ENCODE results near the gene GOSR1.
"Not testable (repeated sequence)": the region's sequence is repeated elsewhere in the genome, so short reads cannot be mapped to it uniquely, and the experiment has no call there.

GOSR1 gene

DNA sequence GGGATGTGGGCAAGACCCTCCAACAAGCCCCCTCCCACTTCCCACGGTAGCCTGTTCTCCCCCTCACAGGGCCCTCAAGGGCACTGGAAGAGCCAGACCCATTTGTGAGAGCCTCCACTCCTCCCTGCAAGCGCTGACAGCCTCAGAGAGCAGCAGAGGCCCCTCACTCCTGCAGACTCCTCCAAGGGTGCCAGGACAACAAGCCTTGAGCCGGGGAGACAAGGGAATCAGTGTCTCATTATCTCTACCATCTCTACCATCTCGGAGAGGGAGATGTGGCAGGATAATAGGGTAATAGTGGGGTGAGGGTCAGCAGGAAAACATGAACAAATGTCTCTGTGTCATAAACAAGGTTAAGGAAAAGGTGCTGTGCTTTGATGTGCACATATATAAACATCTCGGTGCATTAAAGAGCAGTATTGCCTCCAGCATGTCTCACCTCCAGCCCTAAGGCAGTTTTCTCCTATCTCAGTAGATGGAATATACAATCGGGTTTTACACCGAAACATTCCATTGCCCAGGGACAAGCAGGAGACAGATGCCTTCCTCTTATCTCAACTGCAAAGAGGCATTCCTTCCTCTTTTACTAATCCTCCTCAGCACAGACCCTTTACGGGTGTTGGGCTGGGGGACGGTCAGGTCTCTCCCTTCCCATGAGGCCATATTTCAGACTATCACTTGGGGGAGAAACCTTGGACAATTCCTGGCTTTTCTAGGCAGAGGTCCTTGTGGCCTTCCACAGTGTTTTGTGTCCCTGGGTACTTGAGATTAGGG is 86.1 kb downstream of the GOSR1 start:
- DNase-seq, result not testable (repeated sequence)

DNA sequence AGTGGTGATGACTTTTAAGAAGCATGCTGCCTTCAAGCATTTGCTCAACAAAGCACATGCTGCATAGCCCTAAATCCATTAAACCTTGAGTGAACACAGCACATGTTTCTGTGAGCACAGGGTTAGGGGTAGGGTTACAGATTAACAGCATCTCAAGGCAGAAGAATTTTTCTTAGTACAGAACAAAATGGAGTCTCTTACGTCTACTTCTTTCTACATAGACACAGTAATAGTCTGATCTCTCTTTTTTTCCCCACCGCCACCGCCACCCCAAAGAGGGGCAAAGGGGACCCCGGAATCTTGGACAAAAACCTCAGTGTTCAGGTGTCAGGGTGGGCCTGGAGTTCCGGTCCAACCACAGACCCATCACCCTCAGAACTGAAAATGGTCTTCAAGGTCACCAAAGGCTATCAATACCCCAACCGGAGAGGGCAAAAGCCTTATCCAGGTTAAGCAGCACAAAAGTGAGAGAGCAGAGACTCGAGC is 86.7 kb downstream of the GOSR1 start:
- DNase-seq, result not testable (repeated sequence)

DNA sequence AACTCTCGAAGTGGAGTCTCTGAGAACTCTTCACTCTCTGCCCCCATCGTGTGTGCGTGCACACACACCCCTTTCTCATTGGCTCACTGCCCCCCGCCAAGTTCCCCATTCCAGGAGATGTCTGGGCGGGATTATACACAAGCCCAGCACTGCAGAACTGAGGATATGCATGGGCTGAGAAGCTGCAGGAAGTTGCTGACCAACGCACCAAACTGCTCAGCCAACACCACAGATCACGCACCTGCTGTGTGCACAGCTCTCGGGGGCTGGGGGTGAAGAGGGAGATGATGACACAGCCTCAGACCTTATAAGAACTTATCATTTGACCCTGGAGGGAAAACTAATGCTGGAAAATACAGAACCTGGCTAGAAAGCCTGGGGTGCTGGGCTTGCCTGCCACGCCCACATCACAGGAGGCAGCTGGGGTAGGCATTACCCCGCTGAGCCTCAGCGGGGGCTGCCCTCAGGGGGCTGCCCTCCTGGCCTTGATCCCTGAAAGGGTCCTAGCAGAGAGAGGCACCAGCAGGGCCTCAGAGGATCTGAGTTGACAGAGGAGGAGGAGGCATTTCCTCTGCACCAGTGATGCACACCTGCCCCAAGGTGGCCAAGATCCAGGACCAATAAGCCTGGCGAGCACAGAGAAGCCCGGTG is 87.3 kb downstream of the GOSR1 start:
- not testable (repeated sequence) for DNase-seq

DNA sequence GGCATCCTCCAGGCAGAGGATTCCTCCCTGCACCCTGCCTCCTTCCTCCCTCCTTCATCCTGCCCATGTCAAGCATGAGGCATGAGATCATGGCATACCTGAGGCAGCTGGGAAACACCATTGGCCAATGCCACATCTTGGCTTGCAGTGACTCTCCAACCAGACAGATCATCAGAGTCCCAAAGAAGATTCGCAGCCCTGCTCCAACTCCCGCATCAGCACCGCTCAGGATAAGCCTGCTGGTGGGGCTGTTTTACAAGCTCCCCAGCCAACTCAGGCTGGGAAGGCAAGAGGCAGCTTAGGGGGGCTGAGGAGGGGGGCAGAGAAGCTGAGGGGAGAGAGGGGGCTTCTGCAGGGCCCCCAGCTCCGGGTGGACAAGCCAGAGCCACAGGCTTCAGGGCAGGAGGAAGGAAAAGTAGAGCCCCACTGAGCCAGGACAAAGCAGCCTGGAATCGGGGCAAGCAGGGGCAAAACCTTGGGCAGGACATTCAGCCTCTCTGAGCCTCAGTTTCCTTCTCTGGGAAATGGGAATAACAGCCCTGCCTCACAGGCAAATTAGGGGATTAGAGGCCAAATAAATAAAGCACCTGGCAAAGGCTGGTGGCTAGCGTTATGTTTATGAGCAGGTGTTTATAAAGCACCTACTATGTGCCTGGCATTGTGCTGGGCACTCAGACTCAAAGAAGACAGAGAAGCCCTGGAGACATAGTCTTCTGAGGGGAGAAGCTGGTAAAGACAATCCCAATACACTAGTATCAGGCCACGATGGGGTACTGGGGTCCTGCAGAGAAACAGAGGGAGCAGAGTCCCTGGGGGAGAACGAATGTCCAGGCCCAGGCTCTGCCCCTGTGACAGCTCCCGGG is 88.1 kb downstream of the GOSR1 start:
- DNase-seq, result no peak

DNA sequence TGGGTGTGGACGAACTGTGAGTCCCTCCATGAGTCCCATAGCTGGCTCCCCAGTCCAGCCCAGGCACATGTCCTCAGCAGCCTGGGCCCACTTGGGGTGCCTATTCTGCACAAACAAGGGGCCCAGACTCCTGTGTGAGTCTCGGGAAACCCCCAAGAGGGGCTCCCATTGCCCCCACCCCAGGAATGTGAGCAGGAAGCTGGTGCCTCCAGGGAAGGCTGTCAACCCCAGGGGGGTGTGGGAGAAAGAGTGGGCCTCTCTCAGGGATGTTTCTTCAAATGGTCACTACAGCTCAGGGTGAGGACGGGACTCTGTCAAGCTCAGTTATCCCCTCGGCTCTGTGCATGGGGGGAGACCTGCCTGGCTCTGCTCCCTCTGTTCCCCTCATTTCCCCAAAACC is 88.9 kb downstream of the GOSR1 start:
- DNase-seq, result not testable (repeated sequence)

DNA sequence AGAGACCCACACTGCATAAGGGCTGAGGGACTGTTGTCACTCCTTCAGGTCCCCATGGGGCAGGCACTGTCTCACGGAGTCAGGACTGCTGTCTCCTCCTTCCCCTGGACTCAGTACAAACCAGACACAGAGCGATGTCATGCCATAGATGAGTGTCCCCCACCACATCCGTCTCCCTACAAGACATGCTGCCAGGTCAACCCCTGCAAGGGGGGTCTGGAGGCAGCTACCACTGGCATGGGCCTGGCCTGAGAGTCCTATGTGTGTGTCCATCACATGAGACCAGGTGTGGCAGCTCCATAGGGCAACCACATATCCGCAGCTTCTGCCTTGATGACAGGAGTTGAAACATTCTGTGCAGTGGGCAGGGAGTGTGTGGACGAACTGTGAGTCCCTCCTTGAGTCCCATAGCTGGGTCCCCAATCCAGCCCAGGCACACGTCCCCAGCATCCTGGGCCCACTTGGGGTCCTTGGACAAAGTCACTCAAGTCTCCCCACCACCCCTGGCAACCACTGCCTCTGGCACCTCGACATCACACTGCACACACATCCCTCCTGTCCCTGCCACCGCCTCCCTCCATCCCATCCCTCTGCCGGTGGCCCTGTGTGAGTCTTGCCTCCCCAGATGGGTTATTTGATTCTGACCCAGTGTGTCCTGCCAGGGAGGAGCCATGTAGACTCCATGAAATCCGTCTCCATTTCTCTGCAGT is 89.5 kb downstream of the GOSR1 start:
- DNase-seq, result not testable (repeated sequence)

DNA sequence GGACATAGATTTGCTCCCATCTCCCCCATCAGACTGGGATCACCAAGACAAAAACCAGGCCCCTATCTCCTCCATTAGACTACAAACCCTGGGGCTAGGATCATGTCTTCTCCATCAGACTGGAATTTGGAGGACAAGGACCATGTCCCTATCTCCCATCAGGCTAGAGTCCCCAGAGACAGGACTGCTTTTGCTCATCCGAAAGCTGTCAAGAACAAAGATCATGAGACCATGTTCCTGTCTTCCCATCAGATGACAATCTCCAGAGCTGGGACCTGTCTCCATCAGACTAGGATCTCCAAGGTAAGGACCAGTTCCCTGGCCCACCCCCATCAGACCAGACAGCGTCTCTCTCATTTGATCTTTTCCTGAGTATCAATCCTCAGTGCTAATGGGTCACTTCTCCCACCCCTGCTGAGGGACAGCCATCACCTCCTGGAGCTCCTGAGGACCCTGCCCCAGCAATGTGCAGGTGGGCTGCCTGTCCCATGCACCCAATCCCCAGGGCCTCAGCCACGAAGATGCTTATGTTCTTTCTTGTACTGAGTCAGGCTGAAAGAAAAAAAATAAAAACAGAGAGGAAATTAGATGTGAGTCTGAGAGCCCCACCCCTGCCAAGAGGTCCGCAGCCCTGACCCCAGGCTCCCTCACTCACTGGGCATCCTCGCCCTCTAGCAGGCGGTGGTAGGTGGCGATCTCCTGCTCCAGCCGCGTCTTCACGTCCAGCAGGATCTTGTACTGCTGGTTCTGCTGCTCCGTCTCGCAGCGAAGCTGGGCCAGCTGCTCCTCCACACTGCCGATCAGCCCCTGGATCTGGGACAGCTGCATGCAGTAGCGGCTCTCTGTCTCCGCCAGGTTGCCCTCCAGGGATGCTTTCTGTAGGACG is 90.3 kb downstream of the GOSR1 start:
- DNase-seq, result no peak

DNA sequence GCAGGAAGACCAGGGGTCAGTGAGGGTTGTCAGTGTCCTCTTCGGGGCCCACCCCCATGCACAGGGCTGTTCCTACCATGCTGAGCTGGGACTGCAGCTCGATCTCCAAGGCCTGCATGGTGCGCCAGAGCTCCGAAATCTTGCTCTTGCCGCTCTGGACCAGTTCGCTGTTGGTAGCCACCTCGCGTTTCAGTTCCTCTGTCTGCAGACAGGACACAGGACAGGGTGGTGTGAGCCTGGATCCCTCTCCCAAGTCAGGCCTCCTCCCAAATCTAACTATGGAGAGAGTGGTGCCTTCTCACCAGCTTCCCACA is 90.9 kb downstream of the GOSR1 start:
- no peak for DNase-seq

DNA sequence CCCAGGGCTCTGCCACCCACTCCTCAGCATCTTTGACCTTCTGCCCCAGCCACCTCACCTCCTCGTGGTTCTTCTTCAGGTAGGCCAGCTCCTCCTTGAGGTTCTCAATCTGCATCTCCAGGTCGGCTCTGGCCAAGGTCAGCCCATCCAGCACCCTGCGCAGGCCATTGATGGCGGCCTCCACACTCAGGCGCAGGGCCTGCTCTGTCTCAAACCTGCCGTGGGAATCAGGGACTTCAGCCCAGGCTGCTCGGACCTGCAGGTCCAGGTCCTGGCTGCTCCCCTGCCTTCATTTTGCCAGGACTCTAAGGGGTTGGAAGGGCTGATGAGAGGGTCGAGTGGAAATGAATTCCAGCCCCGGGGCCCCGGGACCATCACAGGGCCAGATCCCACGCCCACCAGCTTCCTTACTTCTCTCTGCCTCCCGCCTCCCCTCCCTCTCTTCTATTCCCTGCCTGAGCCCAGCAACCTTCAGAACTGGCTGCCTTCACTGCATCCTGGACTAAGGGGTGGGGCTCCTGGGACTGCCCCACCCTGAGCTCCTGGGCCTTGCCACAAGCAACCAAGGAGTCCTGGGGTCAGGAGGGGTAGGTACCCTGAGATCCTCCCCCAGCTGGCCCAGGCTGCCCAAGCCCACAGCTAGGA is 92.4 kb downstream of the GOSR1 start:
- not testable (repeated sequence) for DNase-seq

DNA sequence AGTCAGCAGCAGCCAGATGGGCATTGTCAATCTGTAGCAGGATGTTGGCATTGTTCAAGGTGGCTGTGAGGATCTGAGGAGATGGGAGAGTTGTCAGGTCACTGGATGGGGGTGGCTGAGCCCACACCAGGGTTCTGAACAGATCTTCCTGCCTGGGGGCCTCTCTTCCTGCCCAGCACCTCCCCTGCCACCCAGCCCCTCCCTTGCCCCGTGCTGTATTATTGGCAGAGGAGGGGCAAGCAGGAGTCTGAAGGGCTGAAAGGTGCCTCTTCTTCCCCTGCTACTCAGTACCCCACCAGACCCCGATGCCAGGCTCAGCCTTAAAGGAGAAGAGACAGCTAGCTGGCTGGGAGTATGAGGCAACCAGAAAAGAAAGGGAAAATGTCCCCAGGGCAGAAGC is 93.0 kb downstream of the GOSR1 start:
- no peak for DNase-seq

DNA sequence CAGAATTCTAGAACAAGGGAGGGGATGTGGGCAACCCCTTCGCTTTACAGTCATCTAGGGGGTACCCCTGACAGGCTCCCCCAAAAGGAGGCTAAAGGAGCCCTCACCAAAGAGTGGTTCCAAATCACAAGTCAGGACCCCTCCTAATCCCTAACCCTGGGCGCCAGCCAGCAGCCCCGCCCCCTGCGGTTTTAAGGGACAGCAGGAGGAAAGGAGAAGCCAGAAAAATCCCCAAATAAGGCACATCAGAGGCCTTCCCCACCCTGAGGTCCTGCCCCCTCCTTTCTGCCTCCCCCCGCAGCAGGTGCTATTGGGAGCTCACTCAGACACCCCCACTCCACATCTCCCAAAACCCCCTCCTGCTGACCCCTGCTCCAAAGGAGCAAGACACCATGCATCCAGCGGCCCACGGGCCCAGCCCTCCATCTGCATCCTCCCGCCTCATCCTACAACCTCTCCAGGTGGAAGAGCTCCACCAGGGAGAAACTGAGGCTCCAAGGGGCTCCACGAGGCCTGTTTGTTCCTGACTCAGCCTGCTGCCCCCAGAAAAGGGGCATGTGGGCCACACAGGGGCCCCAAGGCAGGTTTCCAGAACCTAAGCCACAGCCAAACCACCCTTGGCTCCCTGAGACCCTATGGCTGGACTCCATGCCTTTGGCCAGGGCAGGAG is 93.5 kb downstream of the GOSR1 start:
- no peak for DNase-seq

DNA sequence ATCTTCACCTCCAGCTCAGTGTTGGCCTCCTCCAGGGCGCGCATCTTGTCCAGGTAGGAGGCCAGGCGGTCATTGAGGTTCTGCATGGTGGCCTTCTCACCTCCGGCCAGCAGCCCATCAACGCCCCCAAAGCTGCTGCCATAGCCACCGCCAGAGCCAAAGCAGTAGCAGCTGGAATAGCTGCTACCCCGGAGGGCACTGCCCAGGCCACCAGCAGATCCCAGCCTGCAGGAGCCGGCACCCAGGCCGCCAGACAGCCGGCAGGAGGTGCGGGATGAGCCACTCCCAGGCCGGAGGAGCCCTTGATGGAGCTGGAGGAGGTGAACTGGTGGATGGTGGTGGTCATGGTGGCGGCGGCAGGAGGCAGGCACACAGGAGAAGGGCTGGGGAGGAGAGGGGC is 94.2 kb downstream of the GOSR1 start:
- not testable (repeated sequence) for DNase-seq

DNA sequence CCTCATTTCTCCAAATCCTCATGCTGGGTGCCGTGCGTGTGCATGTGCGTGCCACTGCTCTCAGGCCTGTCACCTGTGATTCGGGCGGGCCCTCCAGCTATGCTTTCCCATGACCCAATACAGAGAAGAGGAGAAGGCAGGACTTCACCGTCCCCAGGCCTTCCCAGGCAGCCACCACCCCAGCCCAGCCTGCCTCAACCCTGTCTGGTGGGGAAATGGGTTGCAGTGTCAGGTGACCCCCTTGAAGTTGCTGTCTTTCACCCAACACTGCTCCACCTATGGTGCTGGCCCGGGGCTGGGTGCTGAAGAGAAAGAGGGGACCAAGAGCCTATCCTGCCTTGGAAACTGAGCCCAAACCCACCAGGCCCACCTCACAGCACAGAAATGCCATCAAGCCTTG is 94.7 kb downstream of the GOSR1 start:
- DNase-seq, result no peak

DNA sequence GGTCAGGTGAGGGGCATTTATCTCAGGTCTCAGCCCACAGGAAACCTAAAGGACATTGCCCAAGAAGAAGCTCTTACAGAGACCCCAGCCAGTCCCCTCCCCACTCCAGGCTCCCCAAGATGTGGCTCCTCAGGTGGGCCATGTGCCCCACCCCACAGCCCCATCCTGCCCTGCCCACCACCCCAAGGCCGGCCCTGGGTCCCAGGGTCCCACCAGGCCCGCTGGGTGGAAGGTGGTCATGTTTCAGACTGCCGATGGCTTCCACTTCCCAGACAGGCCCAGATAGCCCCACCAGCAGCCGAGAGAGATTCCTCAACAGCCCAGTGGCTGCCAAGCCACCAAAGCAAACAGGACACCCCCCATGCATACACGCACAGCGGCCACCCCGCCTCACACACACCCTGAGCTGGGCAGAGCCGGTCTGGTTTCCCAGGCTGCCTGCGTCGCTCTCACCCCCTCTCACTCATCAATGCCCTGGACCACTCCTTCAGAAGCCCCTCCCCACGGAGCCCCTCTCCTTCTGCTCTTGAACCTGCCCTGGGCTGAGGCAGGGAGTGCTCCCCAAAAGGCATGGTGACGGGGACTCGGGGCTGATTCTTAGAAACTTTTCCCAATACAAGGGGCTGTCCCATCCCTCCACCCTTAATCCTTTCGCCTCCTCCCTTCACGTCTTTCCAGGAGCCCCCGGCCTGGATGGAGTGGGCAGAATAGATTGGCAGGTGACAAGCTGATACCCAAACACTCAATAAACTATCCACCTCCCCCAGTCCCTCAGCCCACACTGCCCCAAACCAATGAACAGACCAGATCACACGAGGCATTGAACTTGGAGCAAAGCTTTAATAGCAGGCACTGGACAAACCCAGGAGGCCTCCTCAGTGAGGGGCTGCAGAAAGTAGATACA is 95.7 kb downstream of the GOSR1 start:
- DNase-seq, result not testable (repeated sequence)

DNA sequence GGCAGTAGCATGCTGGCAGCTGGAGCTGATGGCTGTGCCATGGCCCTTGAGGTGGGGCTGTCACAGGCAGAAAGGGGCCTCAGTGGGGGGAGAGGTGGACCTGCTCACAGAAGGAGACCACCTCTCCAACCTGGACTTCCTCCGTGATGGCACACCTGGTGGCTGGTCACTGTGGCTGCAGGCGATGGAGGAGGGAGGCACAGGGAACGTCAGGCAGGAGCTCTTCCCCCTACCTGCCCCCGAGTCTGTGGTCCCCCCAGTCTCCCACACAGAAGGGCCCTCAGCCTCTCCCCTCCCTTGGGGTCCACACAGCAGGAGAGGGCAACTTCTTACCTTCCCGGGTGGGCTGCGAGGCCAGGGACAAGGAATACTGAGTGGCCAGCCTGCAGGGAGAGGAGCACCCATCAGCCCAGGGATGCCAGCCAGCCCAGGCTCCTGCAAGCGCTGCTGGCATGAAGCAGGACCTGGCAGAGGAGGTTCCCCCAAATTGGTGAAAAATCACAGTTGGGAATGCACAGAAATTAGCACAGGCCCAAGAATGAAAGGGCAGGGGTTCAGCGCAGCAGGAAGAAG is 96.5 kb downstream of the GOSR1 start:
- DNase-seq, result no peak

DNA sequence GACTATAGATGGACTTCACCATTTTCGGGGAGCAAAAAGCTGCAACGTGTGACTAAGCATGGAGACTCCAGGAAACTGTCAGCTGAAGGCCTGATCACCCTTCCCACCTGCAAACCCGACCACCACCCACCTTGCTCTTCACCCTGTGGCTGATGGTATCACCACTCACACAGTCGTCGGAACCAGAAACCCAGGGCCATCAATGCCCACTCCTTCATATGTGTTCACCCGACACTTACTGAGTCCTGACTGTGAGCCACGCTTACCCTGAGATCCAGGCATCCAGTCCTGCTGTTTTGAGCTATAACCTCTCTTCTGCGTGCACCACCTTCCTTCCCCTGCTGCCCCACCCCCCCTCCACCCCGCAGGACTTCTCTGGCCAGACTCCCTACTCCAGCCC is 97.1 kb downstream of the GOSR1 start:
- not testable (repeated sequence) for DNase-seq

DNA sequence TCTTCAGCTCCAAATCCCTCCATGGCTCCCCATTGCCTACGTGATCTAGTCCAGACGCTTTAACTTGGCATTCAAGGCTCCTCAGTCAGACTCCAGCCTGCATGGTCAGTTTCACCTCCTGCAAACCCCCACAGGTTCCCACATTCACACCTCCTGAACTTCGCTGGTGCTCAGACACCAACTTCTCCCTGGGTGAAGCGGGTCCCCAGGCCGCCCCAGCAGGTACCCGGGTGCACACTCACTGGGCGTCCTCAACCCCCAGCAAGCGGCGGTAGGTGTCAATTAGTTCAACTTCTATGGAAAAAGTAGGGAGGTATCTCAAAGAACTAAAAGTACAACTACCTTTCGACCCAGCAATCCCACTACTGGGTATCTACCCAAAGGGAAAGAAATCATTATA is 97.6 kb downstream of the GOSR1 start:
- DNase-seq, result not testable (repeated sequence)

DNA sequence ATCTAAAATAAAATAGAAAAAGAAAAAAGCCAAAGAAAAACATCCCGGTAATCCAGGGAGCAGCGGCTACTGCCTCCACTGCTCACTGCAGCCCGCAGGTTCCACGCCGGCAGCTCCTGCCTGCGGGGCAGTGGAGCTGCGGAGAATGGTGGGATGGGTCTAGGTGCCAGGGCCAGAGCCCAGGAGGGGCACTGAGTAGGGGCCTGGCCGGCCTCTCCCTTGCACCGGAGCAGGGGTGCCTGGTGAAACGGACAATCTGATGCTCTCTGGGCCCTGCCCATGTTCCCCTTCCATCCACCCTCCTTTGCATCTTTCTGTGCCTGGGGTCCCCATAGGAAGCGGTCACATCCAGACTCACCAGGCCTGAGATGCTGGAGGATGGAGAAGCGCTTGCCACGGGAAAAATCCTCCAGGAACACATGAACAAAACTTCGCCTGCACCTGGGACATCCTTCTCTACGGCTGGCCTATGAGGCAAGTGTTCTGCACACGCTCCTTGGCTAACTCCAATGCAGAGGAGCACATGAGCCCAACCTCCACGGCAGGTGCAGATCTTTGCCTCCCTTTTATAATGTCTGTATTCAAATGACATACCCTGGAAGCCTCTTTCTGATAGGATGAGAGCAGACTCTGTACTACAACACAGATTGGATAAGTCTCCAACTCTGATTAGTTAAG is 98.6 kb downstream of the GOSR1 start:
- DNase-seq, result not testable (repeated sequence)

Measured in NK-92 treated with Interleukin-12 subunit alpha and Interleukin-12 subunit beta, amount 100 ng/mL, for 24 hours (cell line).